ENCODE results near the gene CISD3.
A peak's percentile ranks its signal among the peaks of the same experiment; 100 is the strongest.

The CISD3 gene

GRCh38 chr17:38743556-38744171, 13.5 kb downstream of the CISD3 start:
- H3K14ac ChIP-seq (ENCODE audit: low read length in 2 of 2): no peak overlapping the region
- H3K27ac ChIP-seq (ENCODE audit: low read length, poor library complexity, severe bottlenecking): no peak overlapping the region
- no peak overlapping the region for H2AFZ ChIP-seq (ENCODE audit: low read depth, low read length)
- no peaks in the 10 kb centered on the region for H3K9me3 ChIP-seq (ENCODE audit: control insufficient read depth, low read length)
- no peak overlapping the region for H3K9ac ChIP-seq (ENCODE audit: low read length)
- H4K8ac ChIP-seq (ENCODE audit: low read length): no peak overlapping the region
- no peak overlapping the region for H3K4me3 ChIP-seq (ENCODE audit: insufficient read depth in 1 of 2, low read depth in 1 of 2, low read length in 2 of 2)
- WGBS: 86% methylated on average over 4 of the region's 4 CpGs
- no peak overlapping the region for H2BK12ac ChIP-seq (ENCODE audit: low read length in 2 of 2)
- H3K27me3 ChIP-seq (ENCODE audit: control insufficient read depth in 1 of 2, insufficient read depth in 1 of 2, low read length in 2 of 2): no peaks in the 10 kb centered on the region
- no peak overlapping the region for H3K18ac ChIP-seq (ENCODE audit: low read depth in 1 of 2, low read length in 2 of 2)
- no peak overlapping the region for H2BK120ac ChIP-seq (ENCODE audit: low read depth, low read length)
- no peak overlapping the region for H4K91ac ChIP-seq (ENCODE audit: low read length)
- peaks cover 14 to 40% of the 10 kb centered on the region in 2 experiments for H3K36me3 ChIP-seq (ENCODE audit: control insufficient read depth in 1 of 2, insufficient read depth in 2 of 2, low read depth in 1 of 2, low read length in 2 of 2)
- peaks cover 39% of the 10 kb centered on the region for H3K4me1 ChIP-seq (ENCODE audit: control insufficient read depth, insufficient read depth, low read depth, low read length)
- H2BK15ac ChIP-seq (ENCODE audit: low read depth, poor library complexity, severe bottlenecking): no peak overlapping the region
- no peak overlapping the region for H3K4ac ChIP-seq (ENCODE audit: low read depth in 1 of 2, low read length in 2 of 2)
- H2AK5ac ChIP-seq (ENCODE audit: low read length, severe bottlenecking): no peak overlapping the region
- no peak for DNase-seq
- no peak overlapping the region for H3K23ac ChIP-seq (ENCODE audit: low read length in 2 of 2)
- peaks cover 26% of the 10 kb centered on the region for H3K79me1 ChIP-seq (replicated peaks; ENCODE audit: low read length, poor library complexity, severe bottlenecking)
- H3K4me2 ChIP-seq (ENCODE audit: low read length, poor library complexity, severe bottlenecking): no peak overlapping the region
- no peak overlapping the region for H2BK5ac ChIP-seq (ENCODE audit: low read depth, low read length, poor library complexity, severe bottlenecking)

DNA sequence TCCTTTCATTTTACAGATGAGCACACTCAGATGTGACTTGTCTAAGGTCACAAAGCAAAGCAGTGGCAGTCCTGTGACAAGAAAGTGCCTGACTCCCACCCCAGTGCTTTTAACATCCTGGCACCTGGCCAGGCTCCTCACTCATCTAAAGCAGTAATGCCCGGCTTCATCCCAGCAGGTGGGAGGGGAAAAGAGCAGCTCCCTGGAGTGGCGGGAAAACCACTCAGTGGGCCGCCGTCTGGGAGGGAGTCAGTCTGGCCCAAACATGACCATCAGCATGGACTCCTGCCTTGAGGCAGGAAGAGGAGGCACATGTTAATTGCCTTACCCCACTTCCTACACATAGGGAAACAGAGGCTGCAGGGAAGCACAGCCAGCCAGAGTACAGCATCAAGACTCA, 15.4 kb downstream of the CISD3 start:
- Histone ChIP-seq H2AFZ (ENCODE audit: low read depth, low read length) (no peak overlapping the region), H3K9me3 (ENCODE audit: control insufficient read depth, low read length) (no peaks in the 10 kb centered on the region), H4K8ac (ENCODE audit: low read length) (no peak overlapping the region), H3K4me1 (ENCODE audit: control insufficient read depth, insufficient read depth, low read depth, low read length) (peaks cover 54% of the 10 kb centered on the region), H3K4me2 (ENCODE audit: low read length, poor library complexity, severe bottlenecking) (no peak overlapping the region), H3K36me3 (ENCODE audit: control insufficient read depth in 1 of 2, insufficient read depth in 2 of 2, low read depth in 1 of 2, low read length in 2 of 2) (peaks cover 0 to 24% of the 10 kb centered on the region in 2 experiments), H3K27me3 (ENCODE audit: control insufficient read depth in 1 of 2, insufficient read depth in 1 of 2, low read length in 2 of 2) (no peaks in the 10 kb centered on the region), H3K27ac (ENCODE audit: low read length, poor library complexity, severe bottlenecking) (no peak overlapping the region), H3K4ac (ENCODE audit: low read depth in 1 of 2, low read length in 2 of 2) (no peak overlapping the region), H2AK5ac (ENCODE audit: low read length, severe bottlenecking) (no peak overlapping the region), H3K79me1 (replicated peaks; ENCODE audit: low read length, poor library complexity, severe bottlenecking) (peaks cover 12% of the 10 kb centered on the region), H3K18ac (ENCODE audit: low read depth in 1 of 2, low read length in 2 of 2) (no peak overlapping the region), H3K9ac (ENCODE audit: low read length) (peak overlapping the region; percentile 95), H3K14ac (ENCODE audit: low read length in 2 of 2) (peak overlapping the region in 1 of 2 experiments; percentile 38), H3K23ac (ENCODE audit: low read length in 2 of 2) (no peak overlapping the region), H2BK120ac (ENCODE audit: low read depth, low read length) (no peak overlapping the region), H4K91ac (ENCODE audit: low read length) (no peak overlapping the region), H3K4me3 (ENCODE audit: insufficient read depth in 1 of 2, low read depth in 1 of 2, low read length in 2 of 2) (no peak overlapping the region), H2BK15ac (ENCODE audit: low read depth, poor library complexity, severe bottlenecking) (no peak overlapping the region), H2BK5ac (ENCODE audit: low read depth, low read length, poor library complexity, severe bottlenecking) (no peak overlapping the region), H2BK12ac (ENCODE audit: low read length in 2 of 2) (no peak overlapping the region)
- DNase-seq: no peak
- 57% methylated on average over 4 of the region's 4 CpGs for WGBS

DNA sequence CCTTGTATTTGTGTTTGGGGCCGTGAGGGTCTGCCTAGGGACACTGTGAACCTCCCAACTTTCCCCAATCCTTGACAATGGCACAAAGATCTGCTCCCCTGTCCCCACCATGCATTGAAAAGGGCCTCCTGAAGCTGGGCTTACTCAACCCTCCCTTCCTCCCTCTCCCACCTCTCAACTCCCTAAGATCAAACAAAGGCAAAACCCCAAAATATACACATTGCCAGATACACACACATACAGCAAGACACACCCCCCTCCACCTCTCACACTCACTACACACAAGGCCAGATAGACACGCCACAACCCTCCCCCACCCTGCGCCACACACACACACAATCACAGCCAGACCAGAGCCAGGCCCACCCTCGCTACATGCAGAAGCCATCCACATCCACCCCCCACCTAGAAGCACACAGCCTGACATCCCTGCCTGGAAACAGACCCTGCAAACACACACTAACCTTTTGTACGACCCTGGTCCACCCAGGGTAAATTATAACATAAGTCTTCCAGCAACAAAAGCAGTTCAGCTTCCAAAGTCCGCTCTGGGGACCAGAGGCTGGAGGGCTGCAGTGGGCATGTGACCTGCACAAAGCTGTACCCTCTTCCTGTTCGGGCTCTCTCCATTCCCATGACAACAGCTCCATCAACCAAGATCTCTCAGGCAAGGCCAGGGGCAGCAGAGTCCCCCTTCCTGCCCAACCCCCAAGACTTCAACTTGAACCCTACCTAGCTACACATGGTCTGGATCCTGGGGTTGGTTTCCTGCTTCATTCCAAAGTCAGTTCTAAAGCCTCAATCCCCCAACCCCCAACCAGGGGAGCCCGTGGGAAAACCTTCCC, 16.1 kb downstream of the CISD3 start:
- peak overlapping the region in 1 of 2 experiments; percentile 95 for H3K4me3 ChIP-seq (ENCODE audit: insufficient read depth in 1 of 2, low read depth in 1 of 2, low read length in 2 of 2)
- H2BK12ac ChIP-seq (ENCODE audit: low read length in 2 of 2): peak overlapping the region in 1 of 2 experiments; percentile 45
- no peak overlapping the region for H4K8ac ChIP-seq (ENCODE audit: low read length)
- no peak overlapping the region for H2BK120ac ChIP-seq (ENCODE audit: low read depth, low read length)
- no peak for DNase-seq
- H3K36me3 ChIP-seq (ENCODE audit: control insufficient read depth in 1 of 2, insufficient read depth in 2 of 2, low read depth in 1 of 2, low read length in 2 of 2): peaks cover 0 to 19% of the 10 kb centered on the region in 2 experiments
- 41% methylated on average over 7 of the region's 8 CpGs for WGBS
- H3K79me1 ChIP-seq (replicated peaks; ENCODE audit: low read length, poor library complexity, severe bottlenecking): peaks cover 10% of the 10 kb centered on the region
- H3K9me3 ChIP-seq (ENCODE audit: control insufficient read depth, low read length): no peaks in the 10 kb centered on the region
- peaks cover 55% of the 10 kb centered on the region for H3K4me1 ChIP-seq (ENCODE audit: control insufficient read depth, insufficient read depth, low read depth, low read length)
- peak overlapping the region; percentile 86 for H3K4me2 ChIP-seq (ENCODE audit: low read length, poor library complexity, severe bottlenecking)
- H3K23ac ChIP-seq (ENCODE audit: low read length in 2 of 2): no peak overlapping the region
- H2AFZ ChIP-seq (ENCODE audit: low read depth, low read length): no peak overlapping the region
- H2BK5ac ChIP-seq (ENCODE audit: low read depth, low read length, poor library complexity, severe bottlenecking): no peak overlapping the region
- H3K14ac ChIP-seq (ENCODE audit: low read length in 2 of 2): peak overlapping the region in 1 of 2 experiments; percentile 44
- peak overlapping the region; percentile 7 to 37 for H3K4ac ChIP-seq (ENCODE audit: low read depth in 1 of 2, low read length in 2 of 2)
- no peak overlapping the region for H4K91ac ChIP-seq (ENCODE audit: low read length)
- H2AK5ac ChIP-seq (ENCODE audit: low read length, severe bottlenecking): no peak overlapping the region
- no peak overlapping the region for H3K27ac ChIP-seq (ENCODE audit: low read length, poor library complexity, severe bottlenecking)
- H3K27me3 ChIP-seq (ENCODE audit: control insufficient read depth in 1 of 2, insufficient read depth in 1 of 2, low read length in 2 of 2): no peaks in the 10 kb centered on the region
- no peak overlapping the region for H3K18ac ChIP-seq (ENCODE audit: low read depth in 1 of 2, low read length in 2 of 2)
- H3K9ac ChIP-seq (ENCODE audit: low read length): peak overlapping the region; percentile 95
- H2BK15ac ChIP-seq (ENCODE audit: low read depth, poor library complexity, severe bottlenecking): no peak overlapping the region

DNA sequence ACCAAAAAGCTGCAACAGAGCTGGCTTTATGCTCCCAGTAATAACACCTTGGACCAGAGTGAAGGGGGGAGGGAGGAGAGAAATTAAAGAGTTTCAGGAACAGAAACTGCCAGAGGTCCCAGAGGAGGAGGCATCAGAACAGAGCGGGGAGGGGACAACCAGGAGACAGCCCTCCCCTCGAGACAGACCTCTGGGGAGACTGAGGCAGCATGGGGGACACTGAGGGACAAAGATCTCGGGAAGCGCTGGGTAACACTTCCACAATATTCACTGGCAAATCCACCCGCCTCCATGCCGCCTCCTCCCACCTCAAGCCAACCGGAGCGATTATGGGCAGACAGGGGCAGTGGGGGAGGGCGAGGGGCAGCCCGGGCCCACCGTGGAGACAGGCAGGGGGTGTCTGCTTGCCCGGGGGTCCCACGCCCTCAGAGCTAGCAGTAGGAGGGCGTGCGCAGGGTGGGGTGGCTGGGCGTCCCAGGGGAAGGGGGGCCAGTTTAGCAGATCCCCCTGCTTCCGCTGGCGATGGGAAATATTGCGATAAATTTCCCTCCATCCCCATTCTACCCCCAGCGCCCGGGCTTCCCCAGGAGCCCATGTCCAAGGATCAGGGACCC, 16.8 kb downstream of the CISD3 start:
- peak overlapping the region; percentile 86 for H2BK120ac ChIP-seq (ENCODE audit: low read depth, low read length)
- DNase-seq: no peak
- H3K36me3 ChIP-seq (ENCODE audit: control insufficient read depth in 1 of 2, insufficient read depth in 2 of 2, low read depth in 1 of 2, low read length in 2 of 2): peaks cover 0 to 13% of the 10 kb centered on the region in 2 experiments
- no peak overlapping the region for H3K27ac ChIP-seq (ENCODE audit: low read length, poor library complexity, severe bottlenecking)
- WGBS: 0% methylated on average over 8 of the region's 21 CpGs
- no peak overlapping the region for H2AFZ ChIP-seq (ENCODE audit: low read depth, low read length)
- peak overlapping the region in 1 of 2 experiments; percentile 37 for H3K14ac ChIP-seq (ENCODE audit: low read length in 2 of 2)
- peak overlapping the region; percentile 93 for H2BK15ac ChIP-seq (ENCODE audit: low read depth, poor library complexity, severe bottlenecking)
- peak overlapping the region in 1 of 2 experiments; percentile 33 for H2BK12ac ChIP-seq (ENCODE audit: low read length in 2 of 2)
- peak overlapping the region; percentile 37 to 76 for H3K18ac ChIP-seq (ENCODE audit: low read depth in 1 of 2, low read length in 2 of 2)
- H4K91ac ChIP-seq (ENCODE audit: low read length): peak overlapping the region; percentile 78
- peak overlapping the region; percentile 95 for H3K9ac ChIP-seq (ENCODE audit: low read length)
- H3K23ac ChIP-seq (ENCODE audit: low read length in 2 of 2): peak overlapping the region in 1 of 2 experiments; percentile 19
- H3K4me3 ChIP-seq (ENCODE audit: insufficient read depth in 1 of 2, low read depth in 1 of 2, low read length in 2 of 2): peak overlapping the region; percentile 95 to 96
- H2AK5ac ChIP-seq (ENCODE audit: low read length, severe bottlenecking): no peak overlapping the region
- H3K79me1 ChIP-seq (replicated peaks; ENCODE audit: low read length, poor library complexity, severe bottlenecking): peaks cover 6% of the 10 kb centered on the region
- no peaks in the 10 kb centered on the region for H3K9me3 ChIP-seq (ENCODE audit: control insufficient read depth, low read length)
- peak overlapping the region; percentile 86 for H3K4me2 ChIP-seq (ENCODE audit: low read length, poor library complexity, severe bottlenecking)
- no peaks in the 10 kb centered on the region for H3K27me3 ChIP-seq (ENCODE audit: control insufficient read depth in 1 of 2, insufficient read depth in 1 of 2, low read length in 2 of 2)
- peak overlapping the region; percentile 7 to 34 for H3K4ac ChIP-seq (ENCODE audit: low read depth in 1 of 2, low read length in 2 of 2)
- H2BK5ac ChIP-seq (ENCODE audit: low read depth, low read length, poor library complexity, severe bottlenecking): no peak overlapping the region
- H4K8ac ChIP-seq (ENCODE audit: low read length): no peak overlapping the region
- peaks cover 52% of the 10 kb centered on the region for H3K4me1 ChIP-seq (ENCODE audit: control insufficient read depth, insufficient read depth, low read depth, low read length)
